ENCODE data around the gene ELMOD1.

ELMOD1 gene

GRCh38 chr11:107660066-107660465 lies 69.1 kb downstream of the ELMOD1 start:
- no peaks in the 10 kb centered on the region for H3K4me1 ChIP-seq (ENCODE audit: insufficient read depth, poor library complexity, severe bottlenecking)
- H3K27me3 ChIP-seq (ENCODE audit: insufficient read depth, poor library complexity, severe bottlenecking), result peaks cover 7% of the 10 kb centered on the region
- no peaks in the 10 kb centered on the region for H3K9me3 ChIP-seq (ENCODE audit: severe bottlenecking)
- no peak for TF ChIP-seq CTCF (IDR thresholded peaks at IDR 0.05; ENCODE audit: poor library complexity, severe bottlenecking)
- no peaks in the 10 kb centered on the region for H3K36me3 ChIP-seq (ENCODE audit: low read depth)
- no peak for ATAC-seq (ENCODE audit: low read depth)
- H3K4me3 ChIP-seq (ENCODE audit: severe bottlenecking), result no peak overlapping the region
- no peak overlapping the region for H3K27ac ChIP-seq (ENCODE audit: poor library complexity, severe bottlenecking)
- DNase-seq (ENCODE audit: low spot score), result no peak

- DNase-seq (ENCODE audit: low spot score) (no peak), ATAC-seq (ENCODE audit: low read depth) (no peak)
- Histone ChIP-seq H3K27ac (ENCODE audit: poor library complexity, severe bottlenecking) (no peak overlapping the region), H3K4me3 (ENCODE audit: severe bottlenecking) (no peak overlapping the region), H3K27me3 (ENCODE audit: insufficient read depth, poor library complexity, severe bottlenecking) (peaks cover 10% of the 10 kb centered on the region), H3K9me3 (ENCODE audit: severe bottlenecking) (no peaks in the 10 kb centered on the region), H3K36me3 (ENCODE audit: low read depth) (no peaks in the 10 kb centered on the region), H3K4me1 (ENCODE audit: insufficient read depth, poor library complexity, severe bottlenecking) (no peaks in the 10 kb centered on the region)
- TF ChIP-seq CTCF (IDR thresholded peaks at IDR 0.05; ENCODE audit: poor library complexity, severe bottlenecking), result no peak
These were observed 70.7 kb downstream of the ELMOD1 start for GRCh38 chr11:107661656-107662055.

- DNase-seq (ENCODE audit: low spot score) (no peak), ATAC-seq (ENCODE audit: low read depth) (no peak)
- Histone ChIP-seq H3K9me3 (ENCODE audit: severe bottlenecking) (no peaks in the 10 kb centered on the region), H3K27ac (ENCODE audit: poor library complexity, severe bottlenecking) (no peak overlapping the region), H3K36me3 (ENCODE audit: low read depth) (no peaks in the 10 kb centered on the region), H3K27me3 (ENCODE audit: insufficient read depth, poor library complexity, severe bottlenecking) (peaks cover 10% of the 10 kb centered on the region), H3K4me3 (ENCODE audit: severe bottlenecking) (no peak overlapping the region), H3K4me1 (ENCODE audit: insufficient read depth, poor library complexity, severe bottlenecking) (no peaks in the 10 kb centered on the region)
- TF ChIP-seq CTCF (IDR thresholded peaks at IDR 0.05; ENCODE audit: poor library complexity, severe bottlenecking), result no peak
These were observed 74.1 kb downstream of the ELMOD1 start for GRCh38 chr11:107665018-107665417.

- H3K36me3 ChIP-seq (ENCODE audit: low read depth), result no peaks in the 10 kb centered on the region
- DNase-seq (ENCODE audit: low spot score) (no peak), ATAC-seq (ENCODE audit: low read depth) (no peak)
- no peak overlapping the region for H3K4me3 ChIP-seq (ENCODE audit: severe bottlenecking)
- no peaks in the 10 kb centered on the region for H3K9me3 ChIP-seq (ENCODE audit: severe bottlenecking)
- no peaks in the 10 kb centered on the region for H3K4me1 ChIP-seq (ENCODE audit: insufficient read depth, poor library complexity, severe bottlenecking)
- no peak for TF ChIP-seq CTCF (IDR thresholded peaks at IDR 0.05; ENCODE audit: poor library complexity, severe bottlenecking)
- H3K27me3 ChIP-seq (ENCODE audit: insufficient read depth, poor library complexity, severe bottlenecking), result peaks cover 10% of the 10 kb centered on the region
- H3K27ac ChIP-seq (ENCODE audit: poor library complexity, severe bottlenecking), result no peak overlapping the region
These were observed 76.1 kb downstream of the ELMOD1 start for GRCh38 chr11:107666911-107667613.

GRCh38 chr11:107669191-107669740 lies 78.3 kb downstream of the ELMOD1 start:
- peaks cover 10% of the 10 kb centered on the region for H3K27me3 ChIP-seq (ENCODE audit: insufficient read depth, poor library complexity, severe bottlenecking)
- TF ChIP-seq CTCF (IDR thresholded peaks at IDR 0.05; ENCODE audit: poor library complexity, severe bottlenecking), result no peak
- H3K27ac ChIP-seq (ENCODE audit: poor library complexity, severe bottlenecking), result no peak overlapping the region
- no peak overlapping the region for H3K4me3 ChIP-seq (ENCODE audit: severe bottlenecking)
- no peaks in the 10 kb centered on the region for H3K36me3 ChIP-seq (ENCODE audit: low read depth)
- DNase-seq (ENCODE audit: low spot score) (no peak), ATAC-seq (ENCODE audit: low read depth) (no peak)
- H3K9me3 ChIP-seq (ENCODE audit: severe bottlenecking), result no peaks in the 10 kb centered on the region
- H3K4me1 ChIP-seq (ENCODE audit: insufficient read depth, poor library complexity, severe bottlenecking), result no peaks in the 10 kb centered on the region
